Peyer's patch (tissue), 4 donors: Measurements from ENCODE around the gene ATXN1.

Experiments used
- POLR2A ChIP-seq, 2 donors: fragments of 450-650 bp; IDR thresholded peaks; one replicate each; pipeline ENCODE4 v1.5.1; 2017; ENCODE audit warnings: antibody characterized with exemption in 2 of 2, mild to moderate bottlenecking in 2 of 2, moderate library complexity in 2 of 2
- TF ChIP-seq, protein P1 (sequence below), 6 experiments: fragments of 450-650 bp in 4 of 6; fragments of 200-600 bp in 2 of 6; sonication (generic) in 1 of 6; IDR thresholded peaks; one replicate each; pipeline ENCODE4 v1.5.1; 2017 to 2019; ENCODE audit warnings: antibody characterized with exemption in 6 of 6, mild to moderate bottlenecking in 3 of 6, moderate library complexity in 1 of 6

DNA sequence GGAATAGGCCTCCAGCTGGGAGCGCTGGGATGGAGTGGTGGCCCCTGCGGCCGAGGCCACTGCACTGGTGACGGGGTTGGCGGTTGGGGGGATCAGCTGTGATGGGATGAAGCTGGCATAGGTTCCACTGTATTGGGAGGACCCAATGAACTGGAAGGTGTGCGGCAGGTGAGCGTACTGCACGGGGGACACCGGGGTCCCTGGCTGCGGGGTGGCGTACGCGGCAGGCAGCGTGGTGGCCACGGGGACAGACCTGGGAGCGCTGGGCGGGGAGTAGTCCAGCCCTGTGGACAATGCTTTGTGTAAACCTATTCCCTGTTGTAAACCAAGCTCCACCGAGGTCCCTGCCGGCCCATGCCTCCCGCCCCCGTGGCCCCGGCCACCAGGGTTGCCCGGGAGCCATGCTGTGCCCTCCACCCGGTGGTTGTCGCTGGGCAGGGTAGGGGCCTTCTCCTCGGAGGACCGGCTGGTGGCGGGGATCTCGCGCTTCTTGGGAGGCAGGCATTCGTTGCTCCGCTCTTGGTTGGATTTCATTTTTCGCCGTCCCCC lies 433.4 kb downstream of the ATXN1 start:
- TF ChIP-seq, protein P1, sequence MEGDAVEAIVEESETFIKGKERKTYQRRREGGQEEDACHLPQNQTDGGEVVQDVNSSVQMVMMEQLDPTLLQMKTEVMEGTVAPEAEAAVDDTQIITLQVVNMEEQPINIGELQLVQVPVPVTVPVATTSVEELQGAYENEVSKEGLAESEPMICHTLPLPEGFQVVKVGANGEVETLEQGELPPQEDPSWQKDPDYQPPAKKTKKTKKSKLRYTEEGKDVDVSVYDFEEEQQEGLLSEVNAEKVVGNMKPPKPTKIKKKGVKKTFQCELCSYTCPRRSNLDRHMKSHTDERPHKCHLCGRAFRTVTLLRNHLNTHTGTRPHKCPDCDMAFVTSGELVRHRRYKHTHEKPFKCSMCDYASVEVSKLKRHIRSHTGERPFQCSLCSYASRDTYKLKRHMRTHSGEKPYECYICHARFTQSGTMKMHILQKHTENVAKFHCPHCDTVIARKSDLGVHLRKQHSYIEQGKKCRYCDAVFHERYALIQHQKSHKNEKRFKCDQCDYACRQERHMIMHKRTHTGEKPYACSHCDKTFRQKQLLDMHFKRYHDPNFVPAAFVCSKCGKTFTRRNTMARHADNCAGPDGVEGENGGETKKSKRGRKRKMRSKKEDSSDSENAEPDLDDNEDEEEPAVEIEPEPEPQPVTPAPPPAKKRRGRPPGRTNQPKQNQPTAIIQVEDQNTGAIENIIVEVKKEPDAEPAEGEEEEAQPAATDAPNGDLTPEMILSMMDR (IDR thresholded peaks at IDR 0.05): no peak
- TF ChIP-seq POLR2A (IDR thresholded peaks at IDR 0.05): no peak
